ENCODE measurements around the gene CYP1A2.
A peak's percentile ranks its signal among the peaks of the same experiment; 100 is the strongest.
"Not testable (repeated sequence)": the region's sequence is repeated elsewhere in the genome, so short reads cannot be mapped to it uniquely, and the experiment has no call there.

The CYP1A2 gene

DNA sequence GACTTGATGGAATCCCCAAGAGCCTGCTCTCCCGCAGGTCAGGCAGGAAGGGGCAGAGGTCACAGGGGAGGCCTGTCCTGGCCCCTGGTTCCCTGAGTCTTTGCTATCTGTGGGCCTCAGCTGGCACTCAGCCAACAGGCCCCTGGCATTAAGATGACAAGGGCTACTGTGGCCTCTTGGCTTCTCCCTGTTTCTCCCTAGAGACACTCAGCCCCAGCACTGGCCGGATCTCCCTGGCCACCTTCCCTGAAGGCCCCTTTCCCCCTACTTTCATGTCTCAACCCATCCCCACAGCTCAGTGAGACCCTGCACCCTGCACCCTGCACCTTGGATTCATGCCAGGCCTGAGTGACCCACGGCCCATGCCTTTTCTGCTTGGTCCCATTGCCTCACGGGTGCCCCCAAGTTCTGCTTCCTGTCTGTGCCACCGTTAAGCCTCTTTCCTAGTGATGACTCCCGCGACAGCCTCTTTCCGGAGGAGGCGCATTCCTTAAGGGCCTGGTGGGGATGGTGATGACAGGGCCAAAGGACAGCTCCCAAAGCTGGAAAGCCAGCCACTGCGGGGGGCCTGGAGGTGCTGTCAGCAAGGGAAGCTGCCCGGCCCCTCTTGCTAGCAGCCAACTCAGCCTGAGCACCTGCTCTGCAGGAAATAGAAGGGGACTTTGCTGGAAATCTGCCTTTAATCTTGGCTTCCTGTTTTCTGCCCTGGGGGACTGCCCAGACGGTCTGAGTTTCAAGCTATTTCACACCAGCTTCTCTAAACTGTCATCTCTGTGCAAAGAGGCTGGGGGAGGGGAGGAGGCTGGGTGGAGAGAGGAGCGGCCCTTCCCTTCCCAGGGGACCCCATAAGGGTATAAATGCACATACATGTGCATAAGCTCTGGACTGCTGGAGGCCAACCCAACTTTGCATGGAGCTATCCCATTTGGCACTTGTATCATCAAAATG, 28.4 kb downstream of the CYP1A2 start:
- no peak for DNase-seq (ENCODE audit: low read depth in 4 of 4, low spot score in 1 of 4)

DNA sequence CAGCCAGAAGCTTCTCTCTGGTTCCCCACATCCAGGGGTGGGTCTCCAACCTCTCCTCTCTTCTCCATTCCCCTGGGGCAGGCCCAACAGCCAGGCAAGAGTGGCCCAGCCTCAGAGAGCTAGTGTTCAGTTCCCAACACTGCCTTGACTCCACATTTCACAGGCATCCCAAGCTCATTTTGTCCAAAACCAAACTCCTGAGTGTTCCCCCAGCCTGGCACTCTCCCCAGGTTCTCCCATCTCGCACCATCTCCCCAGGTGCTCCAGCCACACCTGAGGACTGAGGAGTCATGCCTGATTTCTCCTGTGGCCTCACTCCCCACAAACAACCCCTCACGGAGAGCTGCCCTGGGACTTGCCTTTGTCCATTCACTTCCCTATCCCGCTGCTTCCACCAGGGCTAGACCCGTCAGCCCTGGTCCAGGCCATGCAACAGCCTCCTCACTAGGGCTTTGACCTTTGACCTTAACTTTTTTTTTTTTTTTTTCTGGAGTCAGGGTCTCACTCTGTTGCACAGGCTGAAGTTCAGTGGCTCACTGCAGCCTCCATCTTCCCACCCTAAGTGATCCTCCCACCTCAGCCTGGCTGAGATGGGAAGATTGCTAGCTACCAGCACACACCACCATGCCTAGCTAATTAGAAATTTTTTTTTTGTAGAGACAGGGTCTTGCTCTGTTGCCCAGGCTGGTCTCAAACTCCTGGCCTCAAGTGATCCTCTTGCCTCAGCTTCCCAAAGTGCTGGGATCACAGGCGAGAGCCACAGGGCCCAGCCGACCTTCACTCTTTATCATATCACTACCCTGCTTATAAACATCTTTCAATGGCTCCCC, 29.3 kb downstream of the CYP1A2 start:
- no peak for DNase-seq (ENCODE audit: low read depth in 4 of 4, low spot score in 1 of 4)

DNA sequence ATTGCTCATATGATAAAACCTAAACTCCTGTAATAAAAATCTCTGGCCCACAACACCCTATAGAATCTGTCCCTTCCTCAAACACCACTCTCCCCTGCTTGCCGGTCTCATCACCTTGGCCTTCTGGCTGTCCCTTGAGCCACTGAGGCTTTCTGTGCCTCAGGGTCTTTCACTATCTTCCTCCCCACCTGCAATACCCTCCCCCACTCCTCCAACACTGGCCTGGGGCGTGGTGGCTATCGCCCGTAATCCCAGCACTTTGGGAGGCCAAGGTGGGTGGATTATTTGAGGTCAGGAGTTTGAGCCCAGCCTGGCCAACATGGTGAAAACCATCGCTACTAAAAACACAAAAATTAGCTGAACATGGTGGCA, 29.9 kb downstream of the CYP1A2 start:
- DNase-seq (ENCODE audit: low read depth in 4 of 4, low spot score in 1 of 4) = no peak

DNA sequence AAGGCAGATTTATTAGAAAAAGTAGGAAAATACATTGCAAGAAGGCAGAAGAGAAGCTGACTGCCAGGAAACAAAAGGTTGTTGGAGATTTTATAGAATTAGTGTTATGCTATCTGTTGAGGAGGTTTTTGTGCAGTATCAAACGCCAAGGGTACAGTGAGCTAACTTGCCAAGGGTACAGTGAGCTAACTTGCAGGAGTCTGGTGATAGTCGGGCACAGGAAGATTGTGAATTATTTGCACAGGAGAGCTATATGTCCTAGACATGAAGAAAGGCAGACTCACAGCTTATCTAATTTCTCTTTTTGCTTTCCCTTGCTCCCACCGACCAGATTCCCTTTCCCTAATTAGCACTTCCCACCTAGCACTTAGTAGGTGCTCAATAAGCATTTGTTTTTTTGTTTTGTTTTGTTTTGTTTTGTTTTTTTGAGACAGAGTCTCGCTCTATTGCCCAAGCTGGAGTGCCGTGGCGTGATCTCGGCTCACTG, 30.6 kb downstream of the CYP1A2 start:
- no peak for DNase-seq (ENCODE audit: low read depth in 4 of 4, low spot score in 1 of 4)

- DNase-seq (ENCODE audit: low read depth in 4 of 4, low spot score in 1 of 4) = no peak
Observed at GRCh38 chr15:74780523-74781430, 32.1 kb downstream of the CYP1A2 start.

GRCh38 chr15:74781431-74782258, 33.0 kb downstream of the CYP1A2 start, which contains the start of gene CSK:
Gene CSK, plus strand, starts transcription at chr15:74782080. Its CDS starts 16,218 bp downstream, at chr15:74798298.
- DNase-seq (ENCODE audit: low read depth in 4 of 4, low spot score in 1 of 4) = peak in 3 of 4 experiments; percentile 54 to 67 (median 59)

DNA sequence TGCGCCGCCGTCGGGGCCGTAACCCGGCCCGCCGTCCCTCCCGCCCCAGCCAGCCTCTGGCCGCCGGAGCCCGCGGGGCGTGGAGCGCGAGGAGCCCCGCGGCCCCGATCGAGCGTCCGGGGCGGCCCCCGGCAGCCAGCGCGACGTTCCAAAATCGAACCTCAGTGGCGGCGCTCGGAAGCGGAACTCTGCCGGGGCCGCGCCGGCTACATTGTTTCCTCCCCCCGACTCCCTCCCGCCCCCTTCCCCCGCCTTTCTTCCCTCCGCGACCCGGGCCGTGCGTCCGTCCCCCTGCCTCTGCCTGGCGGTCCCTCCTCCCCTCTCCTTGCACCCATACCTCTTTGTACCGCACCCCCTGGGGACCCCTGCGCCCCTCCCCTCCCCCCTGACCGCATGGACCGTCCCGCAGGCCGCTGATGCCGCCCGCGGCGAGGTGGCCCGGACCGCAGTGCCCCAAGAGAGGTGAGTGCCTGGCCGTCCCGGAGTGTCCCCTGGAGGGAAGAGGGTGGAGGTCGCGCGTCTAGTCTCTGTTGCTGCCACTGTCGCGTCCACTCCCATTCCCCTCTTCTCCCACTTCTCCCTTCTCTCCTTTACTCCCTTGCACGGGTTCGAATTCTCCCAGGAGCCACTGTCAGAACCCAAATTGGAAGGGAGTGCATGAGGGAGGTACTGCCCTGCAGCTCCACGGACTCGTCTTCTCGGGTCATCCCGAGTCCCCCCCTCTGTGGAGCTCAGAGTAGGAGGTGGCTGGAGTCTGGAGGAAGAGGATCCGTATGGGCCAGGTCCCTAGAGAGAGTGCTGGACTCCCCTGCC, 33.8 kb downstream of the CYP1A2 start:
- no peak for DNase-seq (ENCODE audit: low read depth in 4 of 4, low spot score in 1 of 4)

- no peak for DNase-seq (ENCODE audit: low read depth in 4 of 4, low spot score in 1 of 4)
Observed at GRCh38 chr15:74783072-74783807, 34.6 kb downstream of the CYP1A2 start.

GRCh38 chr15:74783808-74784175, 35.1 kb downstream of the CYP1A2 start:
- no peak for DNase-seq (ENCODE audit: low read depth in 4 of 4, low spot score in 1 of 4)

- DNase-seq (ENCODE audit: low read depth in 4 of 4, low spot score in 1 of 4) = no peak
Observed at GRCh38 chr15:74784426-74785193, 36.0 kb downstream of the CYP1A2 start.

GRCh38 chr15:74785194-74786032, 36.8 kb downstream of the CYP1A2 start:
- no peak for DNase-seq (ENCODE audit: low read depth in 4 of 4, low spot score in 1 of 4)

DNA sequence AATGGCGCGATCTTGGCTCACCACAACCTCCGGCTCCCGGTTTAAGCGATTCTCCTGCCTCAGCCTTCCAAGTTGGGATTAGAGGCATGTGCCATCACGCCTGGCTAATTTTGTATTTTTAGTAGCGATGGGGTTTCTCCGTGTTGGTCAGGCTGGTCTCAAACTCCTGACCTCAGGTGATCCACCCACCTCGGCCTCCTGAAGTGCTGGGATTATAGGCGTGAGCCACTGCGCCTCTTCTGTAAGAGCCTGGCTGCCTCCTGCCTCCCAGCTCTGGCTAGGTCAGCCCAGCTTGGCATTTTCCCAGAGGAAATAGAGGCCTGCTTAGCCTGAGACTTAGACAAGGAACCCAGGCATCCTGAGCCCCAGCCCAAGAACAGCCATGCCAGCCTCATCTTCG, 37.4 kb downstream of the CYP1A2 start:
- DNase-seq (ENCODE audit: low read depth in 4 of 4, low spot score in 1 of 4) = not testable (repeated sequence)

DNA sequence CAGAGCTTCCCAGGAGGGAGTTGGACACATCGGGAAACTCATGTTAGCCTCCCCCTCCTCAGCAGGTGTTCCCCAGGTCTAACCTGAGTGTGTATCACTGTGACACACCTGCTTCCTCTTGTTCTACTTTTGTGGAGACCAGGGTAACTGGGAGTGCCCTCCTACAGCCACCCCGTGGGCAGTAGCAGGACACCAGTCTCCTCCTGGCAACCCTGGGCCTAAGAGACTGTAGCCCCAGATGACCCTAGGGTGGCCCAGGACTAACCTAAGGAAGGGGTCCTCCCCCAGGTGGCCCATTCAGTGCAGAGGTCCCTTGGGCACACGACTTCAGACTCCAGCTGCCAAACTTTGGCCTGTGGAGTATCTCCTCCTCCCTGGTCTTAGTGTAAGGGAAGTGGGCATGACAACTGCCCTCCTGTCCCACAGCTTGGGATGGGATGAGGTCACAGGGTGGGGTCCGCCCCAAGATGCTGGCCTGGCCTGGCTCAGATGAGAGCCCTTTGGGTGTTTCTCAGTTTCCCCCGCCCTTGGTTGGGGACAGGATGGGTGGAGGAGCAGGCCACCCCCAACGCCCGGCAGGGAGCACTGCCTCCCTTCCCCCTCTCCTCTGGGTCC, 38.0 kb downstream of the CYP1A2 start:
- DNase-seq (ENCODE audit: low read depth in 4 of 4, low spot score in 1 of 4) = no peak

DNA sequence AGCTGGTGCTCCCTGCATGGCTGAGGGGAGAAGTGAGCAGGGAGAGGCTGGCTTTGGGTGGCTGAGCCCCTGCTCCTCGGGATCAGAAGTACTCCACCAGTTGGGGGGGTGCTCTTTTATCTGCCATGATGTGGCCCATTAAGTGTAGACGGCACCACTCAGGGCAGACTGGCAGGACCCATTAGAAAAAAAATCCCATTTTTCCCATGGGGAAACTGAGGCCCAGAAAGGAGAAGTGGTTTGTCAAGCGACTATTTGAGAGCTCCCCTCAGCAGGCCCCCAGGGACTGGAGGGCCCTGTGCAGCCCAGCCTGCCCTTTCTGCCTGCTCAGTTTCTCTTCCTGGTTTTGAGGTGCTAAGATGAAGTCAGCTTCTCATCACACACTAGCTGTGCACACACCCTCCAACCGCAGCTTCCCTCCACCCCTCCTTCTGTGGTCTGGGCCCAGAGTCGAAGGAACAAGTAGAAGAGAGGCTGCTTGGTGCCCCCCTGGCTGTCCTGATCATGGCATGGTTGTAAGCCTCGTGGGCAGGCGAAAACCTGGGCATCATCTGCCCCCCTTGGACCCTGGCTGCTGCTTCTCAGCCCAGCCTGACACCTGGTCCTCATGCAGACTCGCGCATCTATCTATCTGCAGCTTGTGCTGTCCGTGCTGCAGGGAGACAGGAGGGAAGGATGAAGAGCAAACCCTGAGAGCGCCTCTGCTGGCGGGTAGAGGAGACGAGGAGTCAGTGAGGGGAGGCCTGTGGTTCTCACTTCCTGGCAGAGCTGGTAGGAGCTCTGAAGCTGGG, 38.8 kb downstream of the CYP1A2 start:
- peak; percentile 74 to 92 (median 81) for DNase-seq (ENCODE audit: low read depth in 4 of 4, low spot score in 1 of 4)

GRCh38 chr15:74788042-74788682, 39.5 kb downstream of the CYP1A2 start:
- no peak for DNase-seq (ENCODE audit: low read depth in 4 of 4, low spot score in 1 of 4)

All from stimulated activated CD4-positive, alpha-beta T cell treated with anti-CD3 and anti-CD28 coated beads, Interleukin-1b, Interleukin-23, amount 100 ng/mL, for 24 hours (primary cell).